Measurements from ENCODE around the gene DRC3.
A peak's percentile ranks its signal among the peaks of the same experiment; 100 is the strongest.
"Not testable (repeated sequence)": the region's sequence is repeated elsewhere in the genome, so short reads cannot be mapped to it uniquely, and the experiment has no call there.

The DRC3 gene

GRCh38 chr17:17972126-17972951 is at the start of gene DRC3, which contains the start of gene TOM1L2:
TSS of gene DRC3 (plus strand) at chr17:17972862. CDS start at chr17:17977599, 4,737 bp downstream.
TSS of gene TOM1L2 (minus strand) at chr17:17972400. CDS start at chr17:17972313, 87 bp downstream.
- peak; percentile 100 for DNase-seq (ENCODE audit: low spot score)

DNA sequence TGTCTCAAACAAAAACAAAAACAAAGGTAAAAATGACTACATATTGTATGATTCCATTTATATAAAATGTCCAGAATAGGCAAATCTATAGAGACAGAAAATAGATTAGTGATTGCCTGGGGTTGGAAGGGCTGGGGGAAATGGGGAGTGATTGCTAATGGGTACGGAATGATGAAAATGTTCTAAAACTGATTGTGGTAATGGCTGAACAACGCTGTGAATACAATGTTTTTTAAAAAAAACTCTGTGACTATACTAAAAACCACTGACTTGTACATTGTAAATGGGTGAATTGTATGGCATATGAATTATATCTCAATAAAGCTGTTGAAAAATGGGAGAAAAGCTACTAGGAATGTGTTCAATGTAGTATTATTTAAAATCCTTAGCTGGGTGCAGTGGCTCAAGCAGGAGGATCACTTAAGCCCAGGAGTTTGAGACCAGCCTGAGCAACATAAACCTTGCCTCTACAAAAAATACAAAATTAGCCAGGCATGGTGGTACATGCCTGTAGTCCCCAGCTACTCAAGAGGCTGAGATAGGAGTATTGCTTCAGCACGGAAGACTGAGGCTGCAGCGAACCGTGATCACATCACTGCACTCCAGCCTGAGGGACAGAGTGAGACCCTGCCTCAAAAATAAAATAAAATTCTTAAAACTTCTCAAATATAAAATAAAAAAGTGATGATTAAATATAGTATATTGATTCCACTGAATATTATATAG is 48.4 kb upstream of the DRC3 start:
- DNase-seq (ENCODE audit: low spot score), result no peak

GRCh38 chr17:17924857-17925250 is 47.8 kb upstream of the DRC3 start:
- no peak for DNase-seq (ENCODE audit: low spot score)

- DNase-seq (ENCODE audit: low spot score), result no peak
Observed at GRCh38 chr17:17926036-17926435, 46.6 kb upstream of the DRC3 start.

DNA sequence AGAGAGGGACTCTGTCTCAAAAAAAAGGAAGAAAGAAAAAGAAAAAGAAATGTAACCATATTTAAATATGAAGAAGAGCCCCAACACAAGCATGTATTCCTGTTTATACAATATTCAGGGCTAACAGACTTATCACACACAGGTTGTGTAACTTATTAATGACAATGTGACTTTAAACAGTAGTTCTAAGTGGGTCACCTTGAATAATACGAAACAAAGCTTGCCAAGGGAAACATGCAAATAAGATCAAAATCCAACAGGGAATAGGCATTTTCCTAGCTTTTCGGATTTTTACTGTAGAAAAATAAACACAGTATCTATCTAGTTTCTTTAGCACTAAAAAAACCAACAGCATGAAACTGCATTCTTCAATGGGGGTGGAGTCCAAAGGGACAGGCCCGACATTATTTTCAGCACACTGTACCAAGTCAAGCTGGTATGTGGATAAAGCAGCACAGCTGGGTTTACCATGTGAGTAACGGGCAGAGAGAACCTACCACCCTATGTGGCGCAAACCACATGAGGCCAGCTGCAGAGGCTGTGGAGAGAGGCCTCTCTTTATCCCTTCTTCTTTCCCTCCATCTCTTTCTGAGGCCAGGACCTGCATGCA is 45.7 kb upstream of the DRC3 start:
- DNase-seq (ENCODE audit: low spot score), result peak; percentile 58

GRCh38 chr17:17928398-17929287 is 44.0 kb upstream of the DRC3 start:
- DNase-seq (ENCODE audit: low spot score), result peak; percentile 80

DNA sequence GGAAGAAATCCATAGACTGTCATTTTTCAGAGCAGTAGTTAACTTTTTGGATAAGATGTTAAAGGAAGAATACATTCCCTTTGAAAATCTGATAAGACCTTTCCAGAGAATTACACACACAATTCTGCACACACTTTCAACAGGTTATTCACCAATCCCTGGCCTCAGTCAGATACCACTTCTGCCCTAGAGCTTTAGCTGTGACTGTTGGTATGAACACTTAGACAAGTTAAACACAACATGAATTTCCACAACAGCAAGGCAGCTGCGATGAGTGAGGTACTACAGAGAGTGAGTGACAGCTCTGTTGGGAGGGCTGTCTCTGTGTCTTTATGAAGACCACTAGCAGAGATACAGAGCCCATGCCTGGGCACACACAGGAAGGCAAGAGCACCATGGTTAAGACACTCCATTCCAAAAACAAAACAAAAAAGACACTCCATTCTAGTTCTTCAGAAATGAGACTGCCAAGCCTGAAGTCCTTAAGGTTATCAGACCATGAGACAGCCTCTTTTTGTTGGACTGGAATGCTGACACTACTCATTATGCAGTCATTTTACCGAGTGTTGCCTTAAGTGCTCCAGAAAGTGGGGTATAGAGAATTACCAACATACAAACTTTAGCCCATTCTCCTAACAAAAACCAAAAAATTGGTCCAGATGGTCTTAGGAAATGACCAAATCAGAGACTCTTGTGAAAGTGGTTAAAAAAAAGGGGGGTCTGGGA is 42.8 kb upstream of the DRC3 start:
- DNase-seq (ENCODE audit: low spot score), result no peak

GRCh38 chr17:17930674-17931073 is 42.0 kb upstream of the DRC3 start:
- no peak for DNase-seq (ENCODE audit: low spot score)

DNA sequence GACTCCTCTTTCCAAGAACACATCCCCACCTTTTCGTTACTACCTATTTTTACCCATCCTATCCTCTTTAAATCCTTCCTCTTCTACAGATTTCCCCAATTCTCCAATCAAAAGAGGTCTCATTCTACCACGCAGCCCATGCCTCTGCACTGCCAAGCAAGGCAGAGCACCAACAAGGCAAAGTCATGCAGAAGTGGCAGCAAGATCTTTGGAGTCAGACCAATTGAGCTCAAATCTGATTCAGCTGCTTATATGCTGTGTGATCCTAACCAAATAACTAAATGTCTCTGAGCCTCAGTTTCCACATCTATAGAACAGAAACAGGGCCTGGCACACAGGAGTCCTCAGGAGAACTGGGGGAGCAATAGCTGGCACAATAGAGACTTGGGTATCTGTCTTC is 41.5 kb upstream of the DRC3 start:
- DNase-seq (ENCODE audit: low spot score), result no peak

DNA sequence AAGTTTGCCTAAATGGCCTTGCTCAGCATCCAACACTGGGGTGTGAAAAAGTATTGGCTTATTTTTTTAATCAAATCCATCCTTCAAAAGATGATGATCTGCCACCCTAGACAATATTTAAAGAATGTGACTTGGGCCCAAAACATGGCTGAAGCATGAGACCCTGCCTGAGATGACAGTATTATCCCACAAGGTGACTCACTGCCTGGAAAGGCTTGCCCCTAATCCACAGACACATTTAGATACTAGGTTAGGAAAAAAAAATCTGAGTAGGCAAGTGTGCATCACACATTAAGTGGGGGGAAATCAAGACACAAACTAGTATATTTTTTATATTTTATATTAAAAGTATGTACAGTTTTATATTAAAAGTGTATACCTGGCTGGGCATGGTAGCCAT is 38.9 kb upstream of the DRC3 start:
- no peak for DNase-seq (ENCODE audit: low spot score)

- DNase-seq (ENCODE audit: low spot score), result no peak
Observed at GRCh38 chr17:17934214-17934613, 38.4 kb upstream of the DRC3 start.

DNA sequence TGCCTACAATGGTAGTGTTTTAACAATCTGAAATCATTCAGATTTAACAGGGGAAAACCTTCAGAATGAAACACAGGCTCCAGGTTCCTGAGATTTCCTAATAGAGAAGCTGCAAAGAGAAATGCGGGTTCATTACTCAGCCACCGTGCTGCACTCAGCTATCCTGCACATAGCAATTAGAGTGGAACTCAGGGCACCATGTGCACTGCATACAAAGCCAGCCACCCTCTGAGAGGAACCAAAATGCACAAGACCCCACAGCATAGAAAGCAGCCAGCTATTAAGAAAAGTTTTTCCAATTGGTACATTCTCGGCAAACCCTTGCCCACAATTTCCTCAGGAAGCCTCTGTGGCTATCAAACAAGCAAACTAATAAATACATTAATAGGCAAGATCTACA is 37.9 kb upstream of the DRC3 start:
- DNase-seq (ENCODE audit: low spot score), result no peak

DNA sequence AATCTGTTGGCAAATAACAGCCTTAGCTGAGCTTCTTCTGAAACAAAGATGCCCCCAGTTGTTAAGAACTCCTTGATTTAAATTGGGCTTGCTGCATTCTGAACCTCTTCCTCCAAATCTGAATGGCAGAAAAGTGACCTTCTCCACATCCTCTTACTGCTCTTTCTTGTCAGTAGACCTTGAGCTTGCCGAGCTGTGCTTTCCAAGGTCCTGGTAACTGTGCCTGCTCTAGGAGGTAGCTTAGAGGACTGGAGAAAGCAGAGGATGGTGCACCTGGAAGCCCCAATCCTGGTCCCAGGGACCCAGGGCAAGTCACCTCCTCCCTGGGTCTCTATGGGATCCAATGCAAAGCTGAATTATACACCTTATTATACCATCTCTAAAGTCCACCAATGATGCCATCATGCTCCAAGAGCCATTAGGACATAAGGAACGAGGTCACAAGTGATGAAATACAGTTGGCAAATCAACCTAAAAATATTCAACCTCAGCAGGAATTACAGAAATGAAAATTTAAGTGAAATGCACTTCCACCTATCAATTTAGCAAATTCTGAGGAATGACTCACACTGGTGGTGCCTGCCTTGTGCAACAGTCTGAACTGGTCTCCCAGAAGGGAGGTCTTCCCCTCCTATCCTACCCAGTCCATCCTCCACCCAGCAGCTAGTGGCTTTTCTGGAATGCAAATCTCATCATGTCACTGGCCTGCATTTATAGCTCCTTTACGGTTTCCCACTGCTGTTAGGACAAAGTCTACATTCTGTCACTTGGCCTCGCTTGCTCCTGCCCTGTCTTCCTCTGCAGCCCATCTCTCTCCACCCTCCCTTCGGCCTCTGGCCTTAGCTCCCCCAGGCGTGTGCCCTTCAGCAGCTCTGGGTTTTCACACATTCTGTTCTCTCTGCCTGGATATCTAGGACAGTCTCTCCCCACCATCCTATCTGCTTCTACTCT is 37.1 kb upstream of the DRC3 start:
- DNase-seq (ENCODE audit: low spot score), result no peak

DNA sequence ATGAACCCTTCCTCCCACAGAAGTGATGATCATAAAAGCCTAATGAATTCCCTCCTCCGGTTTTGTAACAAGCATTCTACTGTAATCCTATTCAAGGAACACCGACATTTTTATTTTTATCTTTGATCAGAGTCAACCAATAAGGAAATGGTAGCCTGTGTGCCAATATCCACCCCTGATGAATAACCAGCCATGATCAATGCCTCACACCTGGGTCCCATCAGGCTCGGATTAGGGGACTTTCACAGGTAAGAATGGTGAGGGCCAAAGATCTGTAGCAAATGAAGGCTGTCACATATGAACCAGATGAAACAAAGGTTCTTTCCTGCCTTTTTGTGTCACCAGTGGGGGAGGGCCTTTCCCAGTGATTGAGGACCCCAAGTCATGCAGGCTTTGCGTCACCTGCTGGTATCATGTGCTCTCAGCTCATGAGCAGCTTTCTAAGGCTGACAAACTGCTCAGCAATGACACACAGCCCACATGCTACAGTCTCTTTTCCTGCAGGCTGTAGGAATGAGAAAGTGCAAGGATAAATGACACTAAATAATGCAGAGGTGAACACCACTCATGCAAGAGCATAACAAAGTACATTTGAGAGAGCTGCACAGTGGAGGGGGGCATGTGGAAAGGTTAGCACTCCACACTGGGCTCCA is 35.3 kb upstream of the DRC3 start:
- DNase-seq (ENCODE audit: low spot score), result no peak

DNA sequence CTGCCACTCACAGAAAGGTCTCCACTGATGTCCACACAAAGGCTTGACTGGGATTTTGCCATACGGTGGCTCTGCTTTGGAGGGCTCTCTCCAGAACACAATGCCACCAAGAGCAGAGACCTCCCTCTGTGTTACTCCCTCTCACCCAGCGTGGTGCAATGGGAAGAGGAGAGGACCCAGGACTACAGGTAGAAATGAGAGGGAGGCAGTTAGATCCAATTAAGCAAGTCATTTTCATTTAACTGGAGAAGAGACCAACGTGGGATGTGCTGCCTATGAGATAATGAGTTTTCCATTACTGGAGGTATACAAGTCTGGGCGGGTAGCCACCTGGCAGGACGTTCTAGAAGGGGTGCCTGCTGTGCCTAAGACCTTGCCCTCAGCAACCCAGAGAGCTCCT is 34.7 kb upstream of the DRC3 start:
- DNase-seq (ENCODE audit: low spot score), result no peak

DNA sequence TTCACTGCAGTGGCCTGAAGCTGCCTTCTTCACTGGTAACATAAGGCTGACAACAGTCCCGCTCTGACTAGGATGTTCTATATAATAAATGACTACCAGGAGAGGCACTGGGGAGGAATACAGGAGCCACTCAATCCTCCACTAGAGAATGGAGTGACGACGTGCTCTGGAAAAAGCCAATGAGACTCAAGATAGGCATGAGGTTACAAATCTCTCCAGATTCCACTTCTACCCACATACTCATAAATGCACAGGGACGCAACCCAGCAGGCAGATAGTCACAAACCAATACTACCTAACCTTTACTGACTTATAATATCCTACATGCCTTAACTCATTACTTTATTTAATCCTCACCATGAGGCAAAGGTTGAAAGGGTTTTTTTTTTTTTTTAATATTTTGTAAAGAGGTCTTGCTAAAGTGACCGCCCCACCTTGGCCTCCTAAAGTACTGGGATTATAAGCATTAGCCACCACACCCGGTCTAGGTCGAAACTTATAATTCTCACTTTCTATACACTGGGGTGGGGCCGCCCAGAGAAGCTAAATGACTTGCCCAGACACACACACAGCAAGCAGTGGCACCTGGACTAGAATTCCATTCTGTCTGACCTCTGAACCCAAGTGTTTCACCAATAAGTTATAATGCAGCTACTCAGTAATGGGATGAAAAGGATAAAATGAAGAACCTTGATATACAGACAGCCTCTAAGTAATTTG is 34.1 kb upstream of the DRC3 start:
- DNase-seq (ENCODE audit: low spot score), result no peak

GRCh38 chr17:17939941-17940340 is 32.7 kb upstream of the DRC3 start:
- DNase-seq (ENCODE audit: low spot score), result not testable (repeated sequence)

DNA sequence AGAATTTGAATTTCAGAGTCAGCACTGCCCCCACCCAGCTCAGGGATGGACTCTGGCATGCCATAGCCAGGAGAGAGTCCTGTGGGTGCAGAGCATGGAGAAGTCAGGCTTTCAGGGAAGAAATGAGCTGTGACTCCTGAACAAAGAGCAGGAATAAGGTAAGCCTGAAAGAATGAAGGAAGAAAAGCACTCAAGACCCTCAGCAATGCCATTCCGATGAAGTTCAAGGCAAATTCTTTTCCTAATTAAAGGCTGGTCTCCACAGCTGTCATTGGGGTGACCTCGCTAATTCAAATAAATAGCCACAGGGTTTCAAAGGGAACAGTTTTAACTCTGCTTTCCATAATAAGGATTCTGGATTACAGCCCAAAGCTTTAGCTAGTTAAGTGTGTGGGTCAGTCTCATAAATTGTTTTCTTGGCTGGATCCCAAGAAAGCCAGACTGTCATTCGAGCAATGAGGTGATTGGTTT is 32.2 kb upstream of the DRC3 start:
- DNase-seq (ENCODE audit: low spot score), result no peak

DNA sequence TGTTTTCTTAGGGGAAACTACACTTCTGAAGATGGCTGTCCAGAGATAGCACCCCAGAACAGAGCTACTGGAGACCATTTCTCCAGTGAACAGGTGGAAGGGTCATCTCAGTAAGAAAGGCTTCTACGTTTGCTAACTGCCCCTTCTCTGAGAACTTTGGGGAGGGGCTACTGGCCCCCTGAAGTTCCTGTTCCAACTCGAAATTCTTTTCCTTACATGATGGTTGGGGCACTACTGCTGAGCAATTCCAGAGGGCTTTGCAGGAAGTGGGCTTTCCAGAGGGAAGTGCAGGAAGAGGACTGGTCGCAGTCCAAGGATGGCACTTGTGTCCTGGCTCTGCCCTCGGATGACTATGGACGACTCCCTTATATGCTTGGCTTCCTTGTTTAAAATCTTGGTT is 31.6 kb upstream of the DRC3 start:
- no peak for DNase-seq (ENCODE audit: low spot score)
